ENCODE data around the gene BBLN.

GRCh38 chr9:128168731-128169308, 8.8 kb downstream of the BBLN start:
- TF ChIP-seq POLR2AphosphoS5 (IDR thresholded peaks at IDR 0.05; ENCODE audit: low read depth, low read length) (no peak), SIN3A (IDR thresholded peaks at IDR 0.05; ENCODE audit: borderline replicate concordance, insufficient read depth, low read depth, low read length) (no peak), TCF7L2 (IDR thresholded peaks at IDR 0.05; ENCODE audit: low read depth, low read length) (no peak)
- TF ChIP-seq, protein P1, sequence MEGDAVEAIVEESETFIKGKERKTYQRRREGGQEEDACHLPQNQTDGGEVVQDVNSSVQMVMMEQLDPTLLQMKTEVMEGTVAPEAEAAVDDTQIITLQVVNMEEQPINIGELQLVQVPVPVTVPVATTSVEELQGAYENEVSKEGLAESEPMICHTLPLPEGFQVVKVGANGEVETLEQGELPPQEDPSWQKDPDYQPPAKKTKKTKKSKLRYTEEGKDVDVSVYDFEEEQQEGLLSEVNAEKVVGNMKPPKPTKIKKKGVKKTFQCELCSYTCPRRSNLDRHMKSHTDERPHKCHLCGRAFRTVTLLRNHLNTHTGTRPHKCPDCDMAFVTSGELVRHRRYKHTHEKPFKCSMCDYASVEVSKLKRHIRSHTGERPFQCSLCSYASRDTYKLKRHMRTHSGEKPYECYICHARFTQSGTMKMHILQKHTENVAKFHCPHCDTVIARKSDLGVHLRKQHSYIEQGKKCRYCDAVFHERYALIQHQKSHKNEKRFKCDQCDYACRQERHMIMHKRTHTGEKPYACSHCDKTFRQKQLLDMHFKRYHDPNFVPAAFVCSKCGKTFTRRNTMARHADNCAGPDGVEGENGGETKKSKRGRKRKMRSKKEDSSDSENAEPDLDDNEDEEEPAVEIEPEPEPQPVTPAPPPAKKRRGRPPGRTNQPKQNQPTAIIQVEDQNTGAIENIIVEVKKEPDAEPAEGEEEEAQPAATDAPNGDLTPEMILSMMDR (IDR thresholded peaks at IDR 0.05): no peak
- TF ChIP-seq, protein P2, sequence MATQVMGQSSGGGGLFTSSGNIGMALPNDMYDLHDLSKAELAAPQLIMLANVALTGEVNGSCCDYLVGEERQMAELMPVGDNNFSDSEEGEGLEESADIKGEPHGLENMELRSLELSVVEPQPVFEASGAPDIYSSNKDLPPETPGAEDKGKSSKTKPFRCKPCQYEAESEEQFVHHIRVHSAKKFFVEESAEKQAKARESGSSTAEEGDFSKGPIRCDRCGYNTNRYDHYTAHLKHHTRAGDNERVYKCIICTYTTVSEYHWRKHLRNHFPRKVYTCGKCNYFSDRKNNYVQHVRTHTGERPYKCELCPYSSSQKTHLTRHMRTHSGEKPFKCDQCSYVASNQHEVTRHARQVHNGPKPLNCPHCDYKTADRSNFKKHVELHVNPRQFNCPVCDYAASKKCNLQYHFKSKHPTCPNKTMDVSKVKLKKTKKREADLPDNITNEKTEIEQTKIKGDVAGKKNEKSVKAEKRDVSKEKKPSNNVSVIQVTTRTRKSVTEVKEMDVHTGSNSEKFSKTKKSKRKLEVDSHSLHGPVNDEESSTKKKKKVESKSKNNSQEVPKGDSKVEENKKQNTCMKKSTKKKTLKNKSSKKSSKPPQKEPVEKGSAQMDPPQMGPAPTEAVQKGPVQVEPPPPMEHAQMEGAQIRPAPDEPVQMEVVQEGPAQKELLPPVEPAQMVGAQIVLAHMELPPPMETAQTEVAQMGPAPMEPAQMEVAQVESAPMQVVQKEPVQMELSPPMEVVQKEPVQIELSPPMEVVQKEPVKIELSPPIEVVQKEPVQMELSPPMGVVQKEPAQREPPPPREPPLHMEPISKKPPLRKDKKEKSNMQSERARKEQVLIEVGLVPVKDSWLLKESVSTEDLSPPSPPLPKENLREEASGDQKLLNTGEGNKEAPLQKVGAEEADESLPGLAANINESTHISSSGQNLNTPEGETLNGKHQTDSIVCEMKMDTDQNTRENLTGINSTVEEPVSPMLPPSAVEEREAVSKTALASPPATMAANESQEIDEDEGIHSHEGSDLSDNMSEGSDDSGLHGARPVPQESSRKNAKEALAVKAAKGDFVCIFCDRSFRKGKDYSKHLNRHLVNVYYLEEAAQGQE (IDR thresholded peaks at IDR 0.05; ENCODE audit: insufficient read depth in 1 of 2, low read depth in 2 of 2, low read length in 1 of 2): no peak

Data from Panc1 (cell line).